HFFc6 (cell line): ENCODE results near the gene SULF2. TPM values are rescaled to one million over a fixed set of nuclear protein-coding genes. Genes with fewer than 3 reads are reported as not detected.

Experiments
- DNase-seq: peaks from one replicate; pipeline ENCODE4 v3.0.0-alpha.2; 2018
- H3K27ac Mint-ChIP-seq: 2 replicates; pipeline ENCODE4 v1.8.0; 2020; ENCODE audit warnings: mild to moderate bottlenecking, mixed read lengths
- H3K27me3 Mint-ChIP-seq: 2 replicates; pipeline ENCODE4 v1.8.0; 2021; ENCODE audit warnings: mild to moderate bottlenecking, moderate library complexity, mixed read lengths; ENCODE audit not compliant: insufficient read depth
- H3K36me3 Mint-ChIP-seq: 2 replicates; pipeline ENCODE4 v1.8.0; 2021; ENCODE audit warnings: low read depth, mixed read lengths
- H3K4me1 Mint-ChIP-seq: 2 replicates; pipeline ENCODE4 v1.8.0; 2020; ENCODE audit warnings: low read depth, mixed read lengths
- H3K4me3 Mint-ChIP-seq: 2 replicates; pipeline ENCODE4 v1.8.0; 2020; ENCODE audit warnings: mild to moderate bottlenecking, moderate library complexity, mixed read lengths
- H3K9me3 Mint-ChIP-seq: 2 replicates; pipeline ENCODE4 v1.8.0; 2020; ENCODE audit warnings: mild to moderate bottlenecking, mixed read lengths
- total RNA-seq, 6 experiments: library from RNA; stranded (reverse); fragmentation: NEBNext Ultra II Directional; extraction: Animal tissue kit (Norgen Biotek cat#: 25700); gene quantifications; 2 replicates in 1 of 6; 3 replicates in 5 of 6; pipeline ENCODE4 v1.2.3, GENCODE V29; 2021
- TF ChIP-seq, protein P1 (sequence below): fragments of 200-600 bp; sonication (generic); IDR thresholded peaks from 2 replicates; pipeline ENCODE4 v1.5.0; 2021; ENCODE audit warnings: antibody characterized with exemption, mild to moderate bottlenecking

Gene SULF2
- total RNA-seq, 6 experiments from 2014 or later, result 0.23 to 1.3 (median 0.33) TPM

DNA sequence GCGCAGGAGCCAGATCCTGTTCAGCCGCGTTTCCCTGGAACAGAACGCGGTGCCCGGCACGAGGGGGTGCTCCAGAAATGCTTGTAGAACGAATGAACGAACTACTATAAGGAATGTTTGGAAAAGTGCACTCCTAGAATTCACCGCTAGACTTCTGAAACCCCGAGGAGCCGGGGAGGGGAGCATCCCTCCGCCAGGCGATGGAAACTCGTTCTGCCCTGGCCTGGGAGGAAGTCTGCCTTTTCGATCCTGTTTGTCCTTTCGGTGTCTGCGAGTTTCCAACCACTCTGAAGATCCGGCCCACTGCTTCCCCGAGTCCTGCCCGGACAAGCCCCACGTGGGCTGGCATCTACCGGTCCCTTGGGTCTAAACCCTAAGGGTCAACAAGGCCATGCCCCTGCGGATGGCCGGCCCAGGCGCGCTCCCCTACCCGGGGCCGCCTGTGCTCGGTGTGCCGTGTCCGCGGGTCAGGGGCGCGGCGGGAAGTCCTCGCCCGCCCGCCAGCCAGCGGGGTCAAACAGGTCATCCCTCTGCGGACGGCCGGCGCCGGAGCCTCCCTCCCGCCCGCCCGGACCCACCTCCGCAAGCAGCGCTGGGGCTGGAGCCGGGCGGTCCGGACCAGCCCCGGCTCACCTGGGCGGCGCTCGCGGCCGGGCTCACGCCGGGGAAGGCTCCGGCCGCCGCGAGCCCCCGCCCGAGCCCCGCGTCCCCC, 526 bp downstream of the SULF2 start:
- Mint-ChIP-seq H3K4me1 (peaks cover 7% of the 10 kb centered on the region), H3K27ac (no peak overlapping the region), H3K36me3 (no peaks in the 10 kb centered on the region), H3K9me3 (no peaks in the 10 kb centered on the region), H3K4me3 (no peak overlapping the region), H3K27me3 (peaks cover 54% of the 10 kb centered on the region)
- no peak for DNase-seq
- TF ChIP-seq, protein P1, sequence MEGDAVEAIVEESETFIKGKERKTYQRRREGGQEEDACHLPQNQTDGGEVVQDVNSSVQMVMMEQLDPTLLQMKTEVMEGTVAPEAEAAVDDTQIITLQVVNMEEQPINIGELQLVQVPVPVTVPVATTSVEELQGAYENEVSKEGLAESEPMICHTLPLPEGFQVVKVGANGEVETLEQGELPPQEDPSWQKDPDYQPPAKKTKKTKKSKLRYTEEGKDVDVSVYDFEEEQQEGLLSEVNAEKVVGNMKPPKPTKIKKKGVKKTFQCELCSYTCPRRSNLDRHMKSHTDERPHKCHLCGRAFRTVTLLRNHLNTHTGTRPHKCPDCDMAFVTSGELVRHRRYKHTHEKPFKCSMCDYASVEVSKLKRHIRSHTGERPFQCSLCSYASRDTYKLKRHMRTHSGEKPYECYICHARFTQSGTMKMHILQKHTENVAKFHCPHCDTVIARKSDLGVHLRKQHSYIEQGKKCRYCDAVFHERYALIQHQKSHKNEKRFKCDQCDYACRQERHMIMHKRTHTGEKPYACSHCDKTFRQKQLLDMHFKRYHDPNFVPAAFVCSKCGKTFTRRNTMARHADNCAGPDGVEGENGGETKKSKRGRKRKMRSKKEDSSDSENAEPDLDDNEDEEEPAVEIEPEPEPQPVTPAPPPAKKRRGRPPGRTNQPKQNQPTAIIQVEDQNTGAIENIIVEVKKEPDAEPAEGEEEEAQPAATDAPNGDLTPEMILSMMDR, result peak; percentile 13; the same call in 1 of the 2 replicates

- no peak for DNase-seq
- H3K4me1 Mint-ChIP-seq, result peaks cover 7% of the 10 kb centered on the region
- H3K27ac Mint-ChIP-seq, result no peak overlapping the region
- H3K9me3 Mint-ChIP-seq, result no peaks in the 10 kb centered on the region
- TF ChIP-seq, protein P1, result no peak
- H3K4me3 Mint-ChIP-seq, result peak overlapping the region; percentile 22; the same call in 1 of the 2 replicates
- no peaks in the 10 kb centered on the region for H3K36me3 Mint-ChIP-seq
- peaks cover 55% of the 10 kb centered on the region for H3K27me3 Mint-ChIP-seq
Measured at GRCh38 chr20:47783828-47784598, 1.3 kb downstream of the SULF2 start.

- H3K4me1 Mint-ChIP-seq, result peaks cover 7% of the 10 kb centered on the region
- DNase-seq, result no peak
- H3K4me3 Mint-ChIP-seq, result no peak overlapping the region
- no peaks in the 10 kb centered on the region for H3K9me3 Mint-ChIP-seq
- H3K27me3 Mint-ChIP-seq, result peaks cover 55% of the 10 kb centered on the region
- H3K36me3 Mint-ChIP-seq, result no peaks in the 10 kb centered on the region
- no peak overlapping the region for H3K27ac Mint-ChIP-seq
- TF ChIP-seq, protein P1, result no peak
Measured at GRCh38 chr20:47782920-47783552, 2.2 kb downstream of the SULF2 start.

- TF ChIP-seq, protein P1, result no peak
- Mint-ChIP-seq H3K27ac (no peak overlapping the region), H3K9me3 (no peaks in the 10 kb centered on the region), H3K27me3 (peaks cover 53% of the 10 kb centered on the region), H3K36me3 (no peaks in the 10 kb centered on the region), H3K4me3 (no peak overlapping the region), H3K4me1 (peaks cover 7% of the 10 kb centered on the region)
- no peak for DNase-seq
Measured at GRCh38 chr20:47782076-47782475, 3.2 kb downstream of the SULF2 start.

GRCh38 chr20:47781632-47782031, 3.6 kb downstream of the SULF2 start:
- Mint-ChIP-seq H3K4me1 (peaks cover 7% of the 10 kb centered on the region), H3K9me3 (no peaks in the 10 kb centered on the region), H3K4me3 (no peak overlapping the region), H3K36me3 (no peaks in the 10 kb centered on the region), H3K27ac (no peak overlapping the region), H3K27me3 (peaks cover 50% of the 10 kb centered on the region)
- DNase-seq, result no peak
- TF ChIP-seq, protein P1, result no peak
